Anterior cingulate cortex (tissue), 58 donors: ENCODE results near the gene SPATA13.
"Not testable (repeated sequence)": the region's sequence is repeated elsewhere in the genome, so short reads cannot be mapped to it uniquely, and the experiment has no call there.

ENCODE experiments used
- DNase-seq, 58 donors: peaks; one replicate each; lab custom pipeline; 2025; lab: John Stamatoyannopoulos, UW

SPATA13 gene

DNA sequence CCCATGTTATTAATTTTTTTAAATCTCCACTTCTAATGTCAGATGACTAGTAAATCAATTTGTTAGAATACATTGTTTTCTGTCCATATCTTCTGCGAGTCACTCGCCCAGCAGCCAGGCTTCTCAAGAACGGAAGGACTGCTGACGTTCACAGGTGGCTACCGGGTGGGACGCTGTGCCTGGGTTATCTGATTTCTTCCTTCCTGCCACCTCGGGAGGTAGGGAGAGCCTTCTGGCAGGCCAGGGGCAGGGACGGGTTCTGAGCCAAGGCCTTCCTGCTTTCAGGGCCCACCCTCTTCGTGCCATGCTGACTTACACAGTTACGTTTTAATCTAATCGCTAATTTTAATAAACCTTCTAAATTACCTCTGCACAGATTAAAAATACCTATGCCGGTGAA is 140.9 kb downstream of the SPATA13 start:
- DNase-seq = no peak

DNA sequence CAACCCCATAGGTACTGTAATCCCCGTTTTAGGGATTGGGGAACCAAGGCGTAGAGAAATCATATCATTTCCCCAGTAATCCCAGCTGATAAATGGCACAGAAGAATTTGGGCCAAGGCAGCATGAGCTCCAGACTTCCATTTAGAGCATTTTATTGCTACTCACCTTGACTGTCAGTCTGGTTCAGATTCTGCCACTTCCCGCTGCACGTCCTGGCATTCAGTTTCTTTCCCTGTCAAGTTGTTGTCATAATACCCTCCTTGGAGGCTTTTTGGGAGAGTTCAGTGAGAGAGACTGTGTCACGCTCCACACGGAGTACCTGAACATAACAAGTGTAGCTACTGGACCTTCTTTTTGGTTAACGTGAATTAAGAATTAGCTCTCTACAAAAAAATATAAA is 141.4 kb downstream of the SPATA13 start:
- DNase-seq = no peak

DNA sequence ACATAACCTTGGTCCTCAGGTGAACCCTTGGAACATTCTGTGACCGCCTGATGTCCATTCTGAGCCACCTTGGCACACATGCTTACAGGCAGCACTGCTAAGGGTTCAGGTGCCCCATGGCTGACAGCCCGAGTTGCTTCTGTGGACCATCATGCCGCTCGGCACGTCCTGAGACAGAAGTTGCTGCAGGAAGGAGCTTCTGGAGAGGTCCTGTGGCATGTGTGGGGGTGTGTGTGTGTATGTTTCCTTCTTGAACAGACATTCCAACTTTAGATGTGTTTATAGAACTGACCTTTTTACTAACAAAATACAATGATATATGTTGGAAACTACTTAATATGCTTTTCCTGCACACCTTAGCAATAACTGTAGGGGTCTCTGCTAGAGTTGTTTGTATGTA is 144.1 kb downstream of the SPATA13 start:
- DNase-seq = no peak

DNA sequence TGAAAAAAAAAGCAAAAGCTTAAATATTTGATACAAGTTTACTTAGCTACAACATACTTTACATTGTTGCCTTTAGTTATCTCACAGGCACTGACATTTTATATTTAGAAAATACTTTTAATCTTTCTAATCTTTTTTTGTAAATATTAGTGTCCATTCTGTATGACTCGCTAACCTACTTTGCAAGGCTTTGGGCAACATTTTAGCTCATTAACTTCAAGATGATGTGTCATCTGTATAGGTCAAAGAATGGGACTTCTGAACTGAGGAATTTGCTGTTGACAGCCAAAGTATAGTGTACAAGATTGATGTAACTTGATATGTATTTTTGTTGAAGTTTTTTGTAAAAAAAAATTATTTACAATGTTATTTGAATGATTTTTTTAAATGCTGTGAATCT is 146.1 kb downstream of the SPATA13 start:
- no peak for DNase-seq

DNA sequence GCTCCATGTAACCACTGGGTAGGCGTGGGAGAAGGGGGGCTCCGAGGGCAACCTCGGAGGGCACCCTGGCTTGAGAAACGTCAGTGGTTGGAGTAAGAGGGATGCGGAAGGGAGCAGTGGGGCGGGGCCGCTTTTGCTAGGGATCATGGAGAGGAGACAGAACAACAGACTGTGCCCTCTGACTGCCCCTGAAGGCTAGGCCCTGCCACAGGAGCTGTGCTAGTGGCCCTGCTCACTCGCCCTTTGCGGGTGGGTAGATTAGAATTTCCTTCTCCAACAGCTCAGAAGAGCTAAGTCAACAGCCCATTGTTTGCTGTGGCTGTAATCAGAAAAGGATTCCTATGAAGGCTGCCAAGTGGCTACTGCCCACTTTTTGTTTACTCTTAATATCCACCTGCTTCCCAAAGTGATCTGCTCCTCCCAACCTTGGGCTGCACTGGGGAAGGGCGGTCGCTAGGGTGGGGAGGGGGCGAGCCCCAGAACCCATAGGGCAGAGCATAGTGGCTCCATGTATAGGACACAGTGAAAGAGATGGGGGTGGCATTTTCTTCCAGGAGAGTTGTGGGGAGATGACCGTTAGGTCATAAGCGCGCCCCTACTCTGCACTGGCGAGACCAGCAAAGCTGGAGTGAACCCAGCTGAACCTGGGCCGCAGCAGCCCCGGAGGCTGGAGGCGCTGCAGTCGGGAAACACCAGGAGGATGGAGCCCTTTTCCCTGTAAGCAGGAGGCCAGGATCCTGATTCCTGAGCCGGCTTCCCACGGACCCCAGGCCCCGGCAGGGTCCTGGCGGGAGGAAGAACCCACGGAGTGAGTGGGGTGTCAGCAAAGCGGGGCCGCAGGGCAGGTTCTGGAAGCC is 146.9 kb downstream of the SPATA13 start:
- no peak for DNase-seq

DNA sequence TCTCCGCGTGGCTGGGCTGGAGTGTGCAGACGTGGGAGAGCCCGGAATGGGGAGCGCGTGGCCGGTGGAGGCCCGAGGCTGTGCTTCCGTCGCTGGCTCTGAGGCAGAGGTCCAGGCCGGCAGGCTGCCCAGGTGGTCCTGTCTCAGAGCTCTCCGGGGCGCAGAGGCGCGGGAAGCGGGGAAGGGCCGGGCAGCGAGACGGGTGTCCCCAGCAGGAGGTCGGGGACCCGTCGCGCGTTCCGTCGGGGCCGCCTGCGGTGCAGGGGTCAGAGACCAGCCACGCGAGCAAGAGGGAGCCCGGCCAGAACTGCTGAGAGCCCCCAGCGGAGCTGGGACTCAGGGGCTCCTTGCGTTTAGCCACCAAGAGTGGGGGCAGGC is 147.5 kb downstream of the SPATA13 start:
- DNase-seq = no peak

DNA sequence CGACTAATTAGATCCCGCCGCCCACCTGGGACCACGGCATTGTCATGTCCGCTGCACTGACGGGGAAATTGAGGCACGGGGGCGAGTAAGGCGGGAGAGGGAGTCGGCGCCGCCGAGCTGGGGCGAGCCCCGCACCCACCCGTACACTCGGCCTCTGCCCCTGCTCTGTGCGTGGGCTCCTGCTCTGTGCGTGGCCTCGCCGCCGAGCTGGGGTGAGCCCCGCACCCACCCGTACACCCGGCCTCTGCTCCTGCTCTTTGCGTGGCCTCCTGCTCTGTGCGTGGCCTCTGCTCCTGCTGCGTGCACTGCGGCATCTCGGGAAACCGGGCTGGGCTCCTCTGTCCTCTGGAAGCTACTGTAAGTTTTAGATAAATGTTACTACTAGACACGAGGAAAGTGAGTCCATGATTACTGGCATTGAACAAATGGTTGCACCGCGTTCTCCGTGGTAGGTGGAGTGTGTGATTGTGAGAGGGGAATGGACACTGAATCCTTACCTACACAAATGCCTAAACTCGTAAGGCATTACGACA is 148.0 kb downstream of the SPATA13 start:
- DNase-seq = no peak

DNA sequence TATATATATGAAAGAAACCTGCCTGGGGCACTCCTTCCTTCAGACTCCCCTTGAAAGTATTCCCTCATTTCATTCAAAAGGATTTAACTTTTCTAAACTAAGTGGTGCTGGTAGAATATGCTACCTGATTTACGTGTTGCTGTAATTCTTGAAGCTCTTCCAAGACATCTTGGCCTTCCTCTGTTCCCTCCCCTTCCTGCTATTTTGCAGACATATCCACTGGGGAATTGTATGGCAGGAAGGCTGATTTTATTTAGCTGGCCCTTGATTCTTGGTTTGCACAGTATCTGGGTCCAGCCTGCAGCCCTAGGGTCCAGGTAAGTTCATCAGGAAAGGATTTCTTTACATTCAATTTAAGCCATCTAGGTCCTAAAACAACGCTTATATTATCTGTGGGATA is 148.8 kb downstream of the SPATA13 start, which contains the start of gene C1QTNF9:
Gene C1QTNF9 (plus strand): TSS at position 281 of the 400 bp plus-strand sequence. CDS start 6,424 bp downstream, outside the sequence.
- not testable (repeated sequence) for DNase-seq

DNA sequence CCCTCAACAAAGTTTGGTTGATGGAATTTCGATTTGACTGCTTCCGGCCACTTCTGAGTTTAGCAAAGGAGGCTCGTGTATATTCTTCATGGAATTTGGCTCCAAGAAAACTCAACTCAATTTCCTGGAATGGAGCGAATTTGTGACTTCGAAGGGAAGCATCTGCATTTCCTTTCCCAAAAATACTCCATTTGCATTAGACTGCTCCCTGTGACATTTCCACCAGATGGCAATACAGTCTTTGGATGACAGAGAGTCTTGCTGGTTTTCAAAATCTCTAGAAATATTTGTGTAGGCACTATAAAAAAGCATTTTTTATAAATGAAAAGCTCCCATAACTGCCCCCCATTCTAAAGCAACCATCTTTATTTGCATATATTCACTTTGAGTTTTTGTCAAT is 152.9 kb downstream of the SPATA13 start:
- no peak for DNase-seq

DNA sequence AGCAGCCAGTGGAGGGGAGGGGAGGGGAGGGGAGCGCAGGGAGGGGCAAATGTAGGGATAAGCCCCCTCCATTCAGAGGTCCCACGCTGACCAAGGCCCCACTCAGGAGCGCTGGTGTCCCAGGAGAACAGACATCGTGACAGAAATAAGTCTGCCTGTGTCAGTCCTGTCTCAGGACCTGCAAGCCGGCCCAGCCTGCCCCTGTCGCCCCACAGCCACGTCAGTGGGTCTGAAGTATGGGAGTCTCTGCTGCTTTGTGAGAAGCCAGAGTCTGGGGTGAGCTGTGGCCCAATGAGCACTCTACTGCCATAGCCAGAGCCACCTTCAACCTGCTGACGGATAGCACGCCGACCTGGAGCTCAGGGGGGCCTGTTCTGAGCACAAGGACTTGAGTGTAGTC is 157.3 kb downstream of the SPATA13 start:
- not testable (repeated sequence) for DNase-seq

DNA sequence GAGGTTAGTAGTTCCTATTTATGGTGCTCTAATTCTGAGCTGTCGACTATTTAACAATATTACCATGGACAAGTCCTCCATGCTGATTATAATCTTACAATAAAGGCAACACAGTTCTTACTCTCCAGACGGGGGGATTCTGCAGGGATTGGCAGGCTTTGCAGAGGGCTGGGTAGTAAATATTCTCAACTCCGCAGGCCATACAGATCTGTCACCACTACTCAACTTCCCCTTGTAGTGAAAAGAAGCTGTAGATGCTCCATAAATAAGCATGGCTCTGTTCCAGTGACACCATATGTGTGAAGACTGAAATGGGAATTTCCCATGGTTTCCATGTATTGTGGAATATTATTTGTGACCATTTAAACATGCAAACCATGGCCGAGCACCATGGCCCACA is 158.4 kb downstream of the SPATA13 start:
- DNase-seq = not testable (repeated sequence)

DNA sequence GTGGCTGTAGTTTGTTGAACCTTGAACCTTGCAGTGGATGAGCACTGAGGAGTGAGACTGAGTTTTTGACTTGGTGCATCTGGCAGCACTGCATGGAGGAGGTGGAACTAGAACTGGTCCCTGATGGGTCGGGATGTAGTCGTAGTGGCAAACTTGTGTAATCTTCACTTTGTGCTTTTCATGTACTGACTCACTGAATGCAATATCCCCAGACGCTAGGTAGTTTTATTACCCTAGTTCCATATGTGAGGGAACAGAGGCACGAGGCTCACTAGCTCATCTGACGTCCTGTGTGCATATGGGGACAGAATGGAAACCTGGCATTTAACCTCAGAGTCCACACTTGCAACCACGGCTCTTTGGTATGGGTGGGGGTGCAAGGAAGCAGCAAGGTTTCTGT is 159.1 kb downstream of the SPATA13 start:
- not testable (repeated sequence) for DNase-seq

DNA sequence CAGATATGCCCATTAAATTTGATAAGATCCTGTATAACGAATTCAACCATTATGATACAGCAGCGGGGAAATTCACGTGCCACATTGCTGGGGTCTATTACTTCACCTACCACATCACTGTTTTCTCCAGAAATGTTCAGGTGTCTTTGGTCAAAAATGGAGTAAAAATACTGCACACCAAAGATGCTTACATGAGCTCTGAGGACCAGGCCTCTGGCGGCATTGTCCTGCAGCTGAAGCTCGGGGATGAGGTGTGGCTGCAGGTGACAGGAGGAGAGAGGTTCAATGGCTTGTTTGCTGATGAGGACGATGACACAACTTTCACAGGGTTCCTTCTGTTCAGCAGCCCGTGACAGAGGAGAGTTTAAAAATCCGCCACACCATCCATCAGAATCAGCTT is 160.9 kb downstream of the SPATA13 start:
- not testable (repeated sequence) for DNase-seq

DNA sequence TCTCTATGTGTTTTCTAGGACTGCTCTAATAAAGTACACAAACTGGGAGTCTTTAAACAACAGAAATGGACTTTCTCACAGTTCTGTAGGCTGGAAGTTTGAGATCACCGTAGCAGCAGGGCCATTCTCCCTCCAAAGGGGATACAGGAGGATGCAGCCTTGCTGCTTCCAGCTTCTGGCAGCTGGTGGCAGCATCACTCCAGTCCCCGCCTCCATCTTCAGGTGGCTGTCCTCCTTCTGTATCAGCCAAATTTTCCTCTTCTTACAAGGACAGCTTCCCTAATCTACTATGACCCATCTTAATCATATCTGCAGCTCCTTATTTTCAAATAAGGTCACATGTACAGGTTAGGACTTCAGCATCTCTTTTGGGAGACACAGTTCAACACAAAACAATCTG is 161.9 kb downstream of the SPATA13 start:
- not testable (repeated sequence) for DNase-seq

DNA sequence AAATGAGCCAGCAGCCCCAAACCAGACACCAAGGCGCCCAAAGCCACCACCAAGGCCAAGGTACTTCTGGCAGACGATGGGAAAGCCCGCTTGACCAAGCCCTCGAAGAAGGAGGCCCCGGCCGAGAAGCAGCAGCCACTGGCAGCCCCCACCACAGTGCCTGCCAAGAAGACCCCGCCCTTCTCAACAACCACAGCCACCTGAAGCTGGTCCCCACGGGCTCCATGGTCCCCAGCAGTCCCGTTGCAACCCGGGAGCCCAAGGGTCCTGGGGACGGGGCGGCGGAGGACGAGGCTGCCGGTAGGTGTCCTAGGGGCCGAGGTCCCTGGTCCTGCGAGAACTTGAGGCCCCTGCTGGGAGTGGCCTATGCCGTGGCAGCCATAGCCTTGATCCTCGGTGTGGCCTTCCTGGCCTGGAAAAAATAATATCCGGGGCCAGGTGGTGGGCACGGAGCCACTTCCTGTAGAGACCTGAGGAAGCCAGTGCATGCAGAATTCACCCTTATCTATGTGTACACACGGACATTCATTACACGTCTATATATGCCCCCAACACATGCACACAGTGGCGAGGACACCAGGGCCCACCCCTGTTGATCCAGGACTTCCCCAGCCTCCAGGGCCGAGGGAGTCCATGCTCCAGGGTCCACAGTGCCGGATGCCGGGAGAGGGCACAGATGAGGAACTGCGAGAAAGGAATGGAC is 162.7 kb downstream of the SPATA13 start:
- DNase-seq = no peak

DNA sequence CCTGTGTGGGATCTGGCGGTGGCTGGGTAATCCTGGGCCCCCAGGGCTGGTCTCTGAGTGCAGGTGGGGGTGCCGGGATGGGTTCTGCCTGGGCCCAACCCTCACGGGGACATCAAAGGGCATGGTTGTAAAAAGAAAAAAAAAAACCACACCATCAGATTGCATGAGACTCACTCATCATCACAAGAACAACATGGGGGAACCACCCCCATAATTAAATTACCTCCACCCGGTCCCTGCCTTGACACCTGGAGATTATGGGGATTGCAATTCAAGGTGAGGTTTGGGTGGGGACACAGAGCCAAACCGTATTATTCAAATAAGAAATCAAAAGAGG is 163.2 kb downstream of the SPATA13 start:
- DNase-seq = no peak

DNA sequence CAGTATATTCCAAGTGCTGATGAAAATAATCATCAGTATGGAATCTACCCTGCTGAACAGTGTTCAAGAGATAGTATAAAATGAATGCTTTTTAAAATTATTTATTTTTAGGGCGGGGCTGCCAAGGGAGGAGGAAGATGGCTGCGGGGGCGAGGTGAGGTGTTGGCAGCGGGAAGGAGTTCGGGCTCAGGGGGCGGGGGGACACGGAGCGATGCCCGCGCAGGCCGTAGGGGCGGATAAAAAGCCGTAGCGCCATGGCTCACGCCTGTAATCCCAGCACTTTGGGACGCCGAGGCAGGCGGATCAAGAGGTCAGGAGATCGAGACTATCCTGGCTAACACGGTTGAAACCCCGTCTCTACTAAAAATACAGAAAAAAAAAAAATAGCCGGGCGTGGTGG is 167.1 kb downstream of the SPATA13 start:
- not testable (repeated sequence) for DNase-seq

DNA sequence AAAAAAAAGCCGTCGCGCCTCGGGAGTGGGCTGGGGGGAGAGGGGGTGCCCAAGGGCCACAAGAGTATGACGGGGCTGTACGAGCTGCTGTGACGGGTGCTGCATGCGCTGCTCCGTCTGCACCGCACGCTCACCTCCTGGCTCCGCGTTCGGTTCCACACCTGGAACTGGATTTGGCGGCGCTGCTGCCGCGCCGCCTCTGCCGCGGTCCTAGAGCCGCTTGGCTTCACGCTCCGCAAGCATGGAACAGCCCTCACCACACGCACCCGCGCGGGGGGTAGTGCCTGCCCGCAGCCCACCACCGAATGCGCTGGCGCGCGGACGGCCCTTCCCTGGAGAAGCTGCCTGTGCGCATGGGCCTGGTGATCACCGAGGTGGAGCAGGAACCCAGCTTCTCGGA is 167.6 kb downstream of the SPATA13 start:
- DNase-seq = no peak

DNA sequence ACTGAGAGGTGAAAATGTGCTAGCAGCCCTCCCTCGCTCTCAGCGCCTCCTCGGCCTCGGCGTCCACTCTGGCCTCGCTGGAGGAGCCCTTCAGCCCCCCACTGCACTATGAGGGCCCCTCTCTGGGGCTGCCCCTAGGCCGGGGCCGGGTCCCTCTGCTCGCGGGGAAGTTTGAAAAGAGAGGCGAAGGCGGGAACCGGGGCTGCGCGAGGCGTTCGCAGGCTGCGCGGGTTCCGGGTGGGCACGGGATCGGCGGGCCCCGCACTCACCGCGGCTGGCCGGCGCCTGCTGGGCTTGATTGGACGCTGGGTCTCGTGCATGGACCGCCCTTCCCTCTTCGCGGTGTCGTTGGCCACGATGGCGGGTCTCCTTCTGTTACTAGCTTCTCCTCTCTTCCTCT is 178.2 kb downstream of the SPATA13 start:
- DNase-seq = no peak

DNA sequence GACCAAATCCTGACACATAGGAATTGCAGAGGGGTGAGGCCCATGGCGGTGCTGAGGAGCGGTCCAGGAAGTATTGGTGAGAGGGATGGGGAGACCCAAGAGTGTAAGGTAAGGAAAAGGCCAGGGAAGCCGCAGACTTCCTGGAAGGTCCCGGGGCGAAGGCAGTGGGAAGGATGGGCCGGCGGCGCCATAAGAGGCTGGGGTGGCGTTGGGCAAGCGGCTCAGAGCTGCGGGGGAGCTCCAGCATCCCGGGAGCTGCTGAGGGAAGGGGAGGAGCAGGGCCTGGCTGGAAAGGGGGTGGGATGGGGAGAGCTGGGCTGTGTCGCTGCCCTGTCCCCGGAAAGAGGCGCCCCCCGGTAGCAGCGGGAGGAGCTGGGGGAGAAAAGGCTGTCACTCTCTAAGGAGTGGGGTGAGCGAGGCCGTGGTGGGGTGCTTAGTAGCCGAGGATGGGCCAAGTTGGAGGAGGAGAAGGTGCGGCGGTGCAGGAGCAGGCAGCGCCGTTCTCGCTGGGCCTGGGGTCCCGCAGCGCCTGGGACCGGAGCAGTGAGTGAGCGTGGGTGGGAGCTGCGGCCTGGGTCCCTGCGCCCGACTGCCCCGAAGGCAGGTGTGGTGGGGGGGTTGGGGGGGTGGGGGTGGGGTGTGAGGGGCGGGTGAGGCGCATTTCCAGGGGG is 179.6 kb downstream of the SPATA13 start:
- no peak for DNase-seq

DNA sequence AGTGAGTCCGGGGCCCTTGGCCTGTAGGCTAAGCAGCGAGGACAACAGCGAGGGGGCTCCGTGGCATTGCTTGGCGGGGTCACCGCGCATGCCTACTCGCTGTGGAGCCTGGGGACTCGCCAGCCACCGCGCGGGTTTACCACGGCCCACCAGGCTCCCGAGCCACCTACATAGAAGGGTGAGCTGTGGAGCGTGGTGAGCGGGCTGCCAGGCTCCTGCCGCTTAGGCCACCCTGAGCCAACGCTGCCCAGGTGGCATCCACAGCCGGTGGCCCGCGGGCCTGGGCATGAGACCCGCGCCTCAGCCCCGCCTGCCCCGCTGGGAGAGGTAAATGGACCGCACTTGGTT is 180.1 kb downstream of the SPATA13 start:
- DNase-seq = no peak
